PC-9 (cell line): ENCODE data around the gene ETV7. TPM values are rescaled to one million over a fixed set of nuclear protein-coding genes. Genes with fewer than 3 reads are reported as not detected.

Experiments
- BruUV-seq: library from RNA; stranded (reverse); fragments of 400-500 nt; replicated peaks from 2 replicates; lab custom pipeline; 2021; lab: Mats Ljungman, UMichigan
- CTCF ChIA-PET: fragments of 300-600 bp; sonication (Branson Sonifier 250); formaldehyde crosslinking; loops from one replicate; lab custom pipeline; 2022; ENCODE audit warnings: antibody characterized with exemption; lab: Charles Lee
- POLR2A ChIA-PET: fragments of 300-600 bp; sonication (Branson Sonifier 250); formaldehyde crosslinking; loops from one replicate; lab custom pipeline; 2022; ENCODE audit warnings: antibody characterized with exemption; ENCODE audit not compliant: unreplicated experiment; lab: Charles Lee
- DNase-seq, 2 experiments: peaks; one replicate each; pipeline versions ENCODE4 v3.0.0 to v3.0.0-alpha.2; 2015 to 2022; ENCODE audit warnings: mixed read lengths in 1 of 2
- H2AFZ ChIP-seq: fragments of 200-600 bp; sonication (generic); 2 replicates; pipeline ENCODE4 v1.8.1; 2017; ENCODE audit warnings: antibody characterized with exemption
- H3F3A ChIP-seq: fragments of 200-600 bp; sonication (generic); 2 replicates; pipeline ENCODE4 v1.8.1; 2017; ENCODE audit warnings: antibody characterized with exemption, mild to moderate bottlenecking, low read depth; ENCODE audit not compliant: insufficient read depth
- H3K27ac ChIP-seq: fragments of 200-600 bp; sonication (generic); 2 replicates; pipeline ENCODE4 v1.6.1; 2016; ENCODE audit warnings: mixed run types
- H3K27me3 ChIP-seq: fragments of 200-600 bp; sonication (generic); 2 replicates; pipeline ENCODE4 v1.6.1; 2016; ENCODE audit warnings: low read depth, mixed run types; ENCODE audit not compliant: insufficient read depth
- H3K36me3 ChIP-seq: fragments of 200-600 bp; sonication (generic); 2 replicates; pipeline ENCODE4 v1.6.1; 2016; ENCODE audit warnings: low read depth, mixed run types
- H3K4me1 ChIP-seq: fragments of 200-600 bp; sonication (generic); replicated peaks from 2 replicates; pipeline ENCODE4 v1.6.1; 2016; ENCODE audit warnings: mixed run types; ENCODE audit not compliant: insufficient read depth
- H3K4me2 ChIP-seq: fragments of 200-600 bp; sonication (generic); 2 replicates; pipeline ENCODE4 v1.6.1; 2017; ENCODE audit warnings: mixed run types
- H3K4me3 ChIP-seq: fragments of 200-600 bp; sonication (generic); 2 replicates; pipeline ENCODE4 v1.6.1; 2016; ENCODE audit warnings: mixed run types
- H3K79me2 ChIP-seq: fragments of 200-600 bp; sonication (generic); 2 replicates; pipeline ENCODE4 v1.6.1; 2017; ENCODE audit warnings: low read depth, mixed run types
- H3K9me2 ChIP-seq: fragments of 200-600 bp; sonication (generic); 2 replicates; pipeline ENCODE4 v1.8.1; 2017; ENCODE audit warnings: mild to moderate bottlenecking; ENCODE audit not compliant: insufficient read depth
- H3K9me3 ChIP-seq: fragments of 200-600 bp; sonication (generic); 2 replicates; pipeline ENCODE4 v1.8.1; 2016; ENCODE audit warnings: low read depth; ENCODE audit not compliant: insufficient read depth
- H4K20me1 ChIP-seq: fragments of 200-600 bp; sonication (generic); 2 replicates; pipeline ENCODE4 v1.8.1; 2017; ENCODE audit not compliant: insufficient read depth
- CTCF ChIP-seq: fragments of 200-600 bp; sonication (generic); conservative IDR thresholded peaks from 2 replicates; pipeline ENCODE4 v1.6.1; 2017; ENCODE audit warnings: mixed run types, antibody characterized with exemption, mild to moderate bottlenecking, moderate library complexity
- EZH2 ChIP-seq: fragments of 200-600 bp; sonication (generic); IDR thresholded peaks from 2 replicates; pipeline ENCODE4 v1.8.0; 2017; ENCODE audit warnings: antibody characterized with exemption, low read depth
- intact Hi-C: fragments of 100-400 bp; cut with micrococcal nuclease; formaldehyde crosslinking; loops from one replicate; pipeline ENCODE4 v1.10.0; 2022; ENCODE audit not compliant: unreplicated experiment
- total RNA-seq: library from RNA; stranded (reverse); gene quantifications from 2 replicates; pipeline ENCODE4 v1.2.3, GENCODE V29; 2021

Gene ETV7
- total RNA-seq, 1 experiment from 2014 or later, result 0.57 TPM

GRCh38 chr6:36353411-36353915, 34.0 kb downstream of the ETV7 start:
- no peak for TF ChIP-seq EZH2
- TF ChIP-seq CTCF, result no peak
- intact Hi-C loops, result no loop called here
- H3K27ac ChIP-seq, result no peak overlapping the region
- no peaks in the 10 kb centered on the region for H3K36me3 ChIP-seq
- ChIA-PET POLR2A (no interaction called here), CTCF (no interaction called here)
- H3F3A ChIP-seq, result peaks cover 11% of the 10 kb centered on the region
- H3K4me3 ChIP-seq, result no peak overlapping the region
- peaks cover 3% of the 10 kb centered on the region; the same call in 1 of the 2 replicates for H3K9me3 ChIP-seq
- DNase-seq, result peak in 1 of 2 experiments; percentile 57
- no peaks in the 10 kb centered on the region for H3K27me3 ChIP-seq
- H3K79me2 ChIP-seq, result no peaks in the 10 kb centered on the region
- no peaks in the 10 kb centered on the region for H4K20me1 ChIP-seq
- peaks cover 28% of the 10 kb centered on the region for H3K4me1 ChIP-seq
- H2AFZ ChIP-seq, result no peak overlapping the region
- BruUV-seq, result no TSS peak
- no peaks in the 10 kb centered on the region for H3K9me2 ChIP-seq
- no peak overlapping the region; the same call in 1 of the 2 replicates for H3K4me2 ChIP-seq

GRCh38 chr6:36352477-36353157, 34.9 kb downstream of the ETV7 start:
- Histone ChIP-seq H3K4me3 (no peak overlapping the region), H3K4me2 (no peak overlapping the region), H3K27ac (no peak overlapping the region), H2AFZ (no peak overlapping the region), H3K36me3 (no peaks in the 10 kb centered on the region), H3K9me3 (peaks cover 3% of the 10 kb centered on the region; the same call in 1 of the 2 replicates), H3F3A (peaks cover 11% of the 10 kb centered on the region), H3K27me3 (no peaks in the 10 kb centered on the region), H3K9me2 (no peaks in the 10 kb centered on the region), H3K79me2 (no peaks in the 10 kb centered on the region), H4K20me1 (no peaks in the 10 kb centered on the region), H3K4me1 (peaks cover 28% of the 10 kb centered on the region)
- ChIA-PET POLR2A (no interaction called here), CTCF (no interaction called here)
- TF ChIP-seq CTCF (no peak), EZH2 (no peak)
- DNase-seq, result no peak
- no TSS peak for BruUV-seq
- intact Hi-C loops, result no loop called here

- peak; percentile 49 to 80 for DNase-seq
- intact Hi-C loops, result no loop called here
- Histone ChIP-seq H3K36me3 (no peaks in the 10 kb centered on the region), H3K9me3 (peaks cover 3% of the 10 kb centered on the region; the same call in 1 of the 2 replicates), H3K4me1 (peaks cover 28% of the 10 kb centered on the region), H3K27ac (peak overlapping the region; percentile 32; the same call in 1 of the 2 replicates), H3F3A (peaks cover 11% of the 10 kb centered on the region), H3K9me2 (no peaks in the 10 kb centered on the region), H2AFZ (no peak overlapping the region), H4K20me1 (no peaks in the 10 kb centered on the region), H3K27me3 (no peaks in the 10 kb centered on the region), H3K4me2 (peak overlapping the region; percentile 52), H3K4me3 (no peak overlapping the region), H3K79me2 (no peaks in the 10 kb centered on the region)
- ChIA-PET CTCF (interaction anchor here (1.0 kb wide), 1 partner anchor 10 kb away, joined by 6 read pairs; no protein-coding TSS in a partner anchor), POLR2A (interaction anchor here (0.6 to 0.7 kb wide), 3 partner anchors 140 to 226 kb away, joined by 3 to 5 read pairs (median 5); no protein-coding TSS in a partner anchor)
- no TSS peak for BruUV-seq
- no peak for TF ChIP-seq CTCF
Measured at GRCh38 chr6:36350681-36351571, 36.5 kb downstream of the ETV7 start.
